COLO829 (cell line): ENCODE data around the gene EVI2B.
"Not testable (repeated sequence)": the region's sequence is repeated elsewhere in the genome, so short reads cannot be mapped to it uniquely, and the experiment has no call there.

ENCODE experiments used
- DNase-seq: peaks from one replicate; pipeline ENCODE4 v3.0.0; 2012; ENCODE audit warnings: low spot score

EVI2B gene

DNA sequence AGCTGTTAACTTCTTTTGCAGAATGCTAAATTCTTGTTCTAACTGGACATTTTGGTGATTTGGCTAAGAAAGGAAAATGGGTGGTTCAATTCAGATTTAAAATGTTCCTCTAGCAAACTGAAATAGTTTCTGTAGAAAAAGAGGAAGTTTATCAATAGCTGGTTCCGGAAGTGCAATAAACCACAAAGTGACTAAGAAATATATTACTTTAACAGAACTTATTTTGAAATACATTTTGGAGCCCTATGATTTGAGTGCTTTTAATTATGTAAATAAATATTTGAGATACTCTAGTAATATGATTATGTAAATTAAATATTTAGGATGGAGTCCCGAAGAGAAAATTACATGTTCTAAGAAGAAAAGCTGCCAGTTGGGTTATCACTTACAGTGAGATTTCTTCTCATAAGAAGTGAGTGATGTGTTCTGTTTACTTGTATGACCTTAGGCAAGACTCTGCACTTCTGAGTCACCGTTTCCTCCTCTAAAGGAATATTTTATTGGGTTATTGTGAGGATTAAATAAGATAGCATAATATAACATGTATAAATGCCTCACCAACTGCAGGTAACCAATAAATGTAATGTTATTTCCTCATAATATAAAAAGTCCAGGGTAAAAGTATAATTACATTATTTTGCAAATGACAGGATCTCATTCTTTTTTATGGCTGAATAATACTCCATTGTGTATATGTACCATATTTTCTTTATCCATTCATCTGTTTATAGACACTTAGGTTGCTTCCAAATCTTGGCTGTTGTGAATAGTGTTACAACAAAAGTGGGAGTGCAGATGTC lies at the start of gene EVI2B:
Gene EVI2B (minus strand): TSS at position 73 of the 800 bp plus-strand sequence. CDS start 8,445 bp downstream, outside the sequence.
- peak; percentile 17 for DNase-seq

DNA sequence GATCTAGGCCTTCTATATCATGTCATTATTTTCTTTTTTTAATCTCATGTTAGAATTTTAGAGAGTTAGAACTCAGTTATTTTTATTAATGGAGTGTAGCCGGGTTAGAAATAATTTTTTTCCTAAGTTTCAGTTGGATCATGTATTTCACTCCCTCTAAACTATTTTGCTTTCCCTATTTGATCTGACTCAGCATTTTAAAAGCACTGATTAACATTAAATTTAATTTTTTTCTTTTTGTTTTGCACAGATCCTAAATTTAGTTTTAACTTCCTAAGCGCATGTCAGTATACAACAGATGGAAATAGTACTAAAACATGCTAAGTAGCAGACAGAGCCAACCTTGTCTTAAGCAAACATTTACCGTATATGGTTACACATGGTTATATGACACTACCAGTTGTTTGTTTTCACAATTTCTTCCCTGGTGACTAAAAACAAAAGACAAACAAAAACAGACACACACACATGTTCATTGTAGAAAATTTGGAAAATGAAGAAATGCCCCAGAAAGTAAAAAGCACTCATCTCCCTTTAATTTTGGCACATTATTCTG lies 44.1 kb upstream of the EVI2B start:
- DNase-seq: no peak

GRCh38 chr17:31357091-31357490 lies 43.2 kb upstream of the EVI2B start:
- no peak for DNase-seq

DNA sequence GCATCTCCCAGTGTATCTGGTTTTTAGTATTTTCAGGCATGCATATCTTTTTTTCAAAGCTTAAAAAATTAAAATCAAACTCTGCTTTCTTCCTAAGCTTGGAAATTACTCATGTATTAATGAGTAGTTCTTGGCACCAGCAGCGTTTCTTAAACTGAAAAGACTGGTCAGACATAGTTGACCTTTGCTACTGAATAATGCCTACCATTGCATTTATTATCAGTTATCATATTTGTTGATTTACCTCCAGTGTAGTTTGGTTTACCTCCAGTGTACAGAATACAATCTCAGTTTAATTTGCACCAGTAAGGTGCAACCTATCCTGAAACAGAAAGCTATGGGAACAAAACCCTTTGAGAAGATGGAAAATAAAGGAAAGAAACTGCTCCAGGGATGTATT lies 42.1 kb upstream of the EVI2B start:
- no peak for DNase-seq

DNA sequence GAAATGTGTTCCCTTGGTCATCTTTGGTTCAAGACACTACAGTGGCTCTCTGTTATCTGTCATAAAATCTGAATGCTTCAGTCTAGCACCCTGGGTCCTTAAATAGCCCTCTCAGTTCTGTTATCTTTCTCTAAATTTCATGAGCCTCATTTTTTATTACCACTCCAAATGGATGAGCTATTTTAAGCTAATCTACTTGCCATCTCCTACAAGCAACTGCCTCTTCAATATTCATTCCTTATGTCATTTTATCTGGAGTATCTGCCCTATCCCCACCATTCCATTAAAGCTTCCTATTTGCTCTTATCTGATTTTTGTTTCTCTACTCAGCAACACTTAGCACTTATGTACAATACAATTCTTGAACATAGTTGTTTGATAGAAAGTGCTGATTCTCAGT lies 35.6 kb upstream of the EVI2B start:
- DNase-seq: no peak

DNA sequence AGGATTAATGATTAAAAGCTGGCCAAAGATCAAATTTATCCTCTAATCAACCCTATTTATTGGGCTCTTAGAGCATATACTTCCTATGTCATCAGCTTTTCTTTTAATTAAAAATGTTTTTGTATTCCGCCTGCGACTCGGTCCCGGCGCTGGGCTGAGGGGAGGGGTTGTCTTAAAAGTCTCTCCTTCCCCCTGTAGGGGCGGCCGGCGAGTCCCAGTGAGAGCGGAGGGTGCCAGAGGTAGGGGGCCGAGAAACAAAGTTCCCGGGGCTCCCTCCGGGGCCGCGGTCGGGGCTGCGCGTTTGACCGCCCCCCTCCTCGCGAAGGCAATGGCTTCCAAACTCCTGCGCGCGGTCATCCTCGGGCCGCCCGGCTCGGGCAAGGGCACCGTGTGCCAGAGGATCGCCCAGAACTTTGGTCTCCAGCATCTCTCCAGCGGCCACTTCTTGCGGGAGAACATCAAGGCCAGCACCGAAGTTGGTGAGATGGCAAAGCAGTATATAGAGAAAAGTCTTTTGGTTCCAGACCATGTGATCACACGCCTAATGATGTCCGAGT lies 31.4 kb upstream of the EVI2B start:
- DNase-seq: not testable (repeated sequence)

DNA sequence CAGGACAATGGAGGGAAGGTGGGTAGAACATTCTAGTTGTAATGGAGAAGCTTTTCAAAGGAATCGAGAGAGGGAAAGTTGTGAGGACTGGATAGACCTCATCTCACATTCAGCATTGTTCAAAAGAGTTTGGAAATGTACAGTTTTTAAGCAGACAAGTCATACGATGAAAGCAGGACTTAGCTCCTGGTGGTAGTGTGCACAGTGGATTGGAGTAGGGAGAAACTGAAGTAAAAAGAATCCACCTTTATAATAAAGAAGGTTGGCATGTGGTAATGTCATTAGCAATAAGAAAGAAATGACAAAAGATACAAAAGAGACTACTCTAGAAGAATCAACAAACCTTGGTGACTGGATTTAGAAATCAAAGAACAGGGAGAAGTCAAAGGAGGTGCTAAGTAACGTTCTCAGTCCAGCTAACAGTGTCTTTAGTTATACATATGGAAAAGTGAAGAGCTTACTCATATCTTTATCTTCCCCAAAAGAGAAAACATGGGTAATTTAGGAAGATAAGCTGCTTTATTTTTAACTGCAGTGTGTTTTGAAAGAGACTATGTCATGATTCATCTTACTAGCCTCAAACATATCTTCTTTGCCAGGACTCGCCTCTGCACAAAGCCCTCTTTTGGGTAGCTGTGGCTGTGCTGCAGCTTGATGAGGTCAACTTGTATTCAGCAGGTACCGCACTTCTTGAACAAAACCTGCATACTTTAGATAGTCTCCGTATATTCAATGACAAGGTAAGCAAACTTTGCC lies 26.2 kb upstream of the EVI2B start:
- DNase-seq: peak; percentile 69

- DNase-seq: no peak
Measured at GRCh38 chr17:31329221-31329620, 15.4 kb upstream of the EVI2B start.

DNA sequence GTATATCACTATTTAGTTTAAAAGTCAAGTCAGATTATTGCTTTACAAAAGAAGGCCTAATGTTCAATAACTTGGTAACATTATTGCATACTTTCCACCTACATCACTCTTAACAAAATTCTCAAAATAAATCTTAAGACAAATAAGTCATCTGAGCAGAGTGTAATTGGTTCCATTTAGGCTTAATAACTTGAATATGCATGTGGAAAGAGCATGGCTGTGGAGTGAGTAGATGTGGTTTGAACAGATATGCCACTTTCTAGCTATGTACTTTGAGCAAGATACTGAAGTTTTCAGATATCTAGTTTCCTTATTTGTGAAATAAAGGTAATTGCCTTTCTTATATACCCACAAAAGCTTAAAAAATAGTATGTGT lies 14.3 kb upstream of the EVI2B start:
- DNase-seq: no peak

DNA sequence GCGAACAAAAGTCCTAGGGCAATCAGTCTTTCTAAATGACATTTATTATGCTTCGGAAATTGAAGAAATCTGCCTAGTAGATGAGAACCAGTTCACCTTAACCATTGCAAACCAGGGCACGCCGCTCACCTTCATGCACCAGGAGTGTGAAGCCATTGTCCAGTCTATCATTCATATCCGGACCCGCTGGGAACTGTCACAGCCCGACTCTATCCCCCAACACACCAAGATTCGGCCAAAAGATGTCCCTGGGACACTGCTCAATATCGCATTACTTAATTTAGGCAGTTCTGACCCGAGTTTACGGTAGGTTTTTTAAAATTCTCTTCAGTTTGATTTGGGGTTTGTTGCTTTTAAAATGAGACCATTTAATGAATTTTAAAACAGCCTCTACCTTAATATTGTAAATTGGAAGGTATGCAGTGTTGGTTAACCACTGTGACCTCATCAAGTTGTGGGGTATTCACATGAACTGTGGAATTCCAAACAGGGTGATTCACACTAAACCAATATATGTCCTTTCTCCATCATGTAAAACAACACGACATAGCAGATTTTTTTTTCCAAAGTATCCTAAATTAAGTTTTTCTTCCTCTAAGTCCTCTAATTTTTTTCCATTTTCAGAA lies 13.8 kb upstream of the EVI2B start:
- DNase-seq: no peak

DNA sequence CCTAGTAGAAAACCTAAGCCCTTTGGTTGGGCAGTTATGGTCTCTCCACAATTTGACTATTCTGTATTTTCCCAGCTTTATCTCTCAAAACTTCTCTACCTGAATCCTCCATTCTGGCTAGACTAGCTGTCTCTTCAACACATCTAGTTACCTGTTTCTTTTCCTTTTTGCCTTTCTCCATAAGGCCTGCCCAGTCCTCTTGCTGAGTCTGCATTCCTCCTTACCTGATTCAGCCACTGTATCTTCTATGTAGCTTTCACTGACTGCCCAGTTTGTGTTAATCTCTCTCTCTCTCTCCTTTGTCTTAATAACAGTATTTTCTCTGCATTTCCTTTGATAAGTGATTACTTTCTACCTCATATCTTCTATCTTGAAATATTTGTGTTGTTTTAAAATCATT lies 9.7 kb upstream of the EVI2B start:
- DNase-seq: no peak

- no peak for DNase-seq
Measured at GRCh38 chr17:31321966-31322365, 8.1 kb upstream of the EVI2B start.

- DNase-seq: peak; percentile 75
Measured at GRCh38 chr17:31321481-31321880, 7.6 kb upstream of the EVI2B start, which contains the start of gene EVI2A. Gene EVI2A (minus strand): TSS chr17:31321622. CDS start chr17:31319013, 2,609 bp downstream.

- no peak for DNase-seq
Measured at GRCh38 chr17:31320791-31321190, 6.9 kb upstream of the EVI2B start.

DNA sequence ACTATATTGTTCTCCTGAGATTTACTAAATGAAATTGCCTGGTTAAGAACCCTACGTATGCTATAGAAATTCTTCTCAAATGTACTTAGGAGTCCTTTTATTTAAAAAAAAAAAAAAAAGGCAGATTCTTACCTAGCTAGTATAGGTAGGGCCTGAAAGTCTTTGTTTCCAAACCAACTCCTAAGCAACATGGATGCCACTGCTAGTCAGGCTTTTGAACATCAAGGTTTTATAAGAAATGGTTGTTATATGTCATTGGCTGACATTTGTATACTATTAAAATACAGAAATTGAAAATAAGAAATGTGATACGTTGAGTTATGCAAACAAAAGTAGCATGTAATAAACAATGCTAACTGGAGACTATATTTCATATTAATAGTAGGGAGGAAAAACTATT lies 6.4 kb upstream of the EVI2B start:
- no peak for DNase-seq

GRCh38 chr17:31318851-31319661 lies 5.2 kb upstream of the EVI2B start:
- DNase-seq: no peak

GRCh38 chr17:31318298-31318801 lies 4.5 kb upstream of the EVI2B start:
- DNase-seq: no peak

GRCh38 chr17:31314782-31315100 lies 887 bp upstream of the EVI2B start:
- no peak for DNase-seq

- DNase-seq: not testable (repeated sequence)
Measured at GRCh38 chr17:31312223-31312622, 1.6 kb downstream of the EVI2B start.

- DNase-seq: no peak
Measured at GRCh38 chr17:31311526-31311925, 2.3 kb downstream of the EVI2B start.

DNA sequence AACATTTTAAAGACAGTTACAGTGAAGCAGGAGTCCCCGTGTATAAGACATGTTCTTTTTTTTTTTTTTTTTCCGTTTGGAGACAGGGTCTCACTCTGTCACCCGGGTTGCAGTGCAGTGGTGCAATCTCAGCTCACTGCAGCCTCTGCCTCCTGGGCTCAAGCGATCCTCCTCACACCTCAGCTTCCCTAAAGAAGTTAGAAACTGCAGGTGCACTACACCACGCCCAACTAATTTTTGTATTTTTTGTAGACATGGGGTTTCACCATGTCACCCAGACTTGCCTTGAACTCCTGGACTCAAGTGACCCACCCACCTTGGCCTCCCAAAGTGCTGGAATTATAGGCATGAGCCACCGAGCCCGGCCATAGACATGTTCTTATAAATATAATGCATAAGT lies 3.0 kb downstream of the EVI2B start:
- no peak for DNase-seq
